ENCODE results near the gene TMCO4. TPM values are rescaled to one million over a fixed set of nuclear protein-coding genes. Genes with fewer than 3 reads are reported as not detected.

TMCO4 gene
- total and polyA plus RNA-seq, 10 of the 15 experiments (the other 5 are each of a cell fraction or from before 2014, with no cell fraction given): 2.4 to 20.8 (median 13.0) TPM

- Histone ChIP-seq H3K36me3 (ENCODE audit: control insufficient read depth in 2 of 2, insufficient read depth in 2 of 2, low read length in 1 of 2) (peaks cover 5% of the 10 kb centered on the region in 2 experiments; a peak in 2 of 4 replicates), H4K20me1 (ENCODE audit: control insufficient read depth, insufficient read depth) (no peaks in the 10 kb centered on the region), H3K4me2 (ENCODE audit: control insufficient read depth, insufficient read depth) (no peak overlapping the region), H2AFZ (ENCODE audit: control insufficient read depth, low read depth, low read length) (no peak overlapping the region), H3K9ac (ENCODE audit: control insufficient read depth, insufficient read depth, low read length) (no peak overlapping the region), H3K4me3 (no peak overlapping the region), H3K9me3 (replicated peaks; ENCODE audit: control insufficient read depth, insufficient read depth, low read length) (peaks cover 25% of the 10 kb centered on the region; the same call in 2 of the 3 replicates), H3K4me1 (ENCODE audit: control insufficient read depth, insufficient read depth, low read length) (no peaks in the 10 kb centered on the region), H3K27me3 (replicated peaks in 1 of 2; ENCODE audit: control insufficient read depth in 2 of 2, insufficient read depth in 2 of 2, low read length in 1 of 2) (no peaks in the 10 kb centered on the region), H3K27ac (ENCODE audit: control insufficient read depth, insufficient read depth) (no peak overlapping the region), H3K79me2 (ENCODE audit: control insufficient read depth, insufficient read depth, low read length) (no peaks in the 10 kb centered on the region)
- TF ChIP-seq MTA3 (IDR thresholded peaks at IDR 0.05; ENCODE audit: borderline replicate concordance, low read length) (no peak), CREB1 (IDR thresholded peaks at IDR 0.05; ENCODE audit: low read depth) (no peak), POU2F2 (IDR thresholded peaks at IDR 0.05; ENCODE audit: borderline replicate concordance, low read depth, low read length) (no peak), MXI1 (IDR thresholded peaks at IDR 0.05; ENCODE audit: low read depth, low read length) (no peak), BRCA1 (IDR thresholded peaks at IDR 0.05; ENCODE audit: low read depth, low read length) (no peak), RELA (IDR thresholded peaks at IDR 0.05; ENCODE audit: borderline replicate concordance, partially characterized antibody) (no peak), ZNF207 (IDR thresholded peaks at IDR 0.05; ENCODE audit: borderline replicate concordance) (no peak), RBBP5 (conservative IDR thresholded peaks at IDR 0.05) (no peak), E4F1 (IDR thresholded peaks at IDR 0.05; ENCODE audit: borderline replicate concordance, partially characterized antibody) (no peak), SPI1 (IDR thresholded peaks at IDR 0.05; ENCODE audit: borderline replicate concordance, insufficient read depth, low read depth, low read length) (no peak), SRF (IDR thresholded peaks at IDR 0.05; ENCODE audit: low read depth in 2 of 2, low read length in 2 of 2) (no peak)
- 95% methylated on average over 5 of the region's 5 CpGs for WGBS (ENCODE audit: insufficient coverage, insufficient replicate concordance, low lambda C conversion rate, missing lambda C conversion rate)
- ChIA-PET SMC1A (ENCODE audit: uncharacterized antibody, unreplicated experiment) (interaction anchor here (2.0 kb wide), 1 partner anchor 15 kb away, joined by 5 read pairs; no protein-coding TSS in a partner anchor), CTCF (interaction anchor here (2.0 kb wide), 1 partner anchor 15 kb away, joined by 7 read pairs; no protein-coding TSS in a partner anchor), RAD21 (ENCODE audit: unreplicated experiment) (interaction anchor here (1.3 kb wide), 1 partner anchor 22 kb away, joined by 4 read pairs; no protein-coding TSS in a partner anchor), POLR2A (no interaction called here)
- intact Hi-C loops (cut with micrococcal nuclease; ENCODE audit: unreplicated experiment): no loop called here
- ATAC-seq (no peak), DNase-seq (ENCODE audit: low read depth, low spot score) (no peak), FAIRE-seq (no peak)
- in situ Hi-C loops (cut with MboI): no loop called here
- no TSS peak for BruUV-seq (replicated peaks)
Measured at GRCh38 chr1:19689085-19689757, 110.5 kb downstream of the TMCO4 start.
